Measurements from ENCODE around the gene CCL8.

DNA sequence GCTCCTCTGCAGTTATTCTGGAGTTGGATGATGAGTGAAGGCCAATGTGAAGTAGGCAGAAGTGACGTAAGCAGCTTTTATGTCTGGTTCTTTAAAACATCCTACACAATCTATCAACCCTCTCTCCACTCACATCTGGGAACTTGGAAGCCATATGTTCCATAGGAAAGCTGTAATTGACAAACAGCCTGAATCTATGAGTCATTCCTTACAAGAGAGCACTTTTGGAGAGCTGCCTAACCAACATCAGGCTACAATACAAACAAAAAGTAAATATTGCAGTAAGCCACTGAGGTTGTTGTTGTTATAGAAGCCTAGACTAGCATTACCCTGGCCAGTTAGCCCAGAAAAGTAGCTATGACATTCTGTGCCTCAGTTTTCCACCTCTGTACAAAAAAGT is 43.4 kb upstream of the CCL8 start:
- TF ChIP-seq POLR2A (IDR thresholded peaks at IDR 0.05; ENCODE audit: low read depth, low read length): no peak
- TF ChIP-seq YBX1 (IDR thresholded peaks at IDR 0.05): no peak
- no peak for TF ChIP-seq CHD4 (IDR thresholded peaks at IDR 0.05)
- no peak for TF ChIP-seq CHD1 (IDR thresholded peaks at IDR 0.05; ENCODE audit: low read depth, low read length)
- no peak for TF ChIP-seq POLR2AphosphoS5 (IDR thresholded peaks at IDR 0.05; ENCODE audit: low read length)
- TF ChIP-seq SIN3A (IDR thresholded peaks at IDR 0.05; ENCODE audit: low read depth, low read length): no peak
- TF ChIP-seq, protein P1, sequence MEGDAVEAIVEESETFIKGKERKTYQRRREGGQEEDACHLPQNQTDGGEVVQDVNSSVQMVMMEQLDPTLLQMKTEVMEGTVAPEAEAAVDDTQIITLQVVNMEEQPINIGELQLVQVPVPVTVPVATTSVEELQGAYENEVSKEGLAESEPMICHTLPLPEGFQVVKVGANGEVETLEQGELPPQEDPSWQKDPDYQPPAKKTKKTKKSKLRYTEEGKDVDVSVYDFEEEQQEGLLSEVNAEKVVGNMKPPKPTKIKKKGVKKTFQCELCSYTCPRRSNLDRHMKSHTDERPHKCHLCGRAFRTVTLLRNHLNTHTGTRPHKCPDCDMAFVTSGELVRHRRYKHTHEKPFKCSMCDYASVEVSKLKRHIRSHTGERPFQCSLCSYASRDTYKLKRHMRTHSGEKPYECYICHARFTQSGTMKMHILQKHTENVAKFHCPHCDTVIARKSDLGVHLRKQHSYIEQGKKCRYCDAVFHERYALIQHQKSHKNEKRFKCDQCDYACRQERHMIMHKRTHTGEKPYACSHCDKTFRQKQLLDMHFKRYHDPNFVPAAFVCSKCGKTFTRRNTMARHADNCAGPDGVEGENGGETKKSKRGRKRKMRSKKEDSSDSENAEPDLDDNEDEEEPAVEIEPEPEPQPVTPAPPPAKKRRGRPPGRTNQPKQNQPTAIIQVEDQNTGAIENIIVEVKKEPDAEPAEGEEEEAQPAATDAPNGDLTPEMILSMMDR (IDR thresholded peaks at IDR 0.05 in 2 of 3, conservative IDR thresholded peaks at IDR 0.05 in 1 of 3; ENCODE audit: control insufficient read depth in 2 of 3, extremely low read depth in 1 of 3, insufficient read depth in 1 of 3, low read depth in 3 of 3, low read length in 3 of 3): no peak
- TF ChIP-seq CBX3 (IDR thresholded peaks at IDR 0.05; ENCODE audit: borderline replicate concordance, low read depth): no peak
- TF ChIP-seq ZBED1 (IDR thresholded peaks at IDR 0.05; ENCODE audit: borderline replicate concordance): no peak
- no peak for TF ChIP-seq NRF1 (conservative IDR thresholded peaks at IDR 0.05; ENCODE audit: low read depth, low read length)
- TF ChIP-seq EZH2 (IDR thresholded peaks at IDR 0.05; ENCODE audit: borderline replicate concordance, control insufficient read depth, low read depth, low read length): no peak
- no peak for TF ChIP-seq RCOR1 (conservative IDR thresholded peaks at IDR 0.05; ENCODE audit: low read depth, low read length)
